Common myeloid progenitor, CD34-positive (primary cell): ENCODE results near the gene SEZ6.

Source experiments
- CTCF ChIA-PET: fragments of 350-600 bp; sonication (Branson Sonifier 250); formaldehyde crosslinking; loops from one replicate; lab custom pipeline; 2021; ENCODE audit warnings: antibody characterized with exemption; lab: Charles Lee
- POLR2A ChIA-PET: fragments of 350-600 bp; sonication (Branson Sonifier 250); formaldehyde crosslinking; loops from one replicate; lab custom pipeline; 2021; ENCODE audit warnings: antibody characterized with exemption; lab: Charles Lee
- DNase-seq, 3 donors: peaks; one replicate each; pipeline versions ENCODE4 v3.0.0 to v3.0.0-alpha.2; 2013
- H3K27ac ChIP-seq, 2 experiments: 1 replicate in 1 of 2; 2 replicates in 1 of 2; pipeline ENCODE4 v1.7.0; 2013; ENCODE audit warnings: inconsistent platforms in 2 of 2, low read length in 2 of 2, mild to moderate bottlenecking in 2 of 2, low read depth in 1 of 2, moderate library complexity in 1 of 2; ENCODE audit not compliant: severe bottlenecking in 2 of 2, insufficient read depth in 1 of 2, poor library complexity in 1 of 2
- H3K27me3 ChIP-seq, 5 experiments: replicated peaks in 2 of 5; 1 replicate in 3 of 5; 2 replicates in 2 of 5; pipeline versions ENCODE4 v1.6.1 to v1.7.0; 2013; ENCODE audit warnings: low read length in 4 of 5, mild to moderate bottlenecking in 2 of 5, moderate library complexity in 2 of 5, inconsistent platforms in 1 of 5; ENCODE audit not compliant: insufficient read depth in 5 of 5, control insufficient read depth in 4 of 5
- H3K36me3 ChIP-seq, 4 experiments: 1 replicate in 2 of 4; 2 replicates in 2 of 4; pipeline versions ENCODE4 v1.6.1 to v1.7.0; 2013; ENCODE audit warnings: low read length in 3 of 4, control low read depth in 1 of 4, mild to moderate bottlenecking in 1 of 4; ENCODE audit not compliant: control insufficient read depth in 4 of 4, insufficient read depth in 4 of 4
- H3K4me1 ChIP-seq, 4 experiments: 1 replicate in 3 of 4; 2 replicates in 1 of 4; pipeline versions ENCODE4 v1.6.1 to v1.7.1; 2013; ENCODE audit warnings: low read length in 3 of 4, mild to moderate bottlenecking in 3 of 4, control low read depth in 1 of 4, inconsistent platforms in 1 of 4, moderate library complexity in 1 of 4; ENCODE audit not compliant: control insufficient read depth in 4 of 4, insufficient read depth in 4 of 4; ENCODE audit errors: control extremely low read depth in 1 of 4
- H3K4me3 ChIP-seq, 7 experiments: 1 replicate in 4 of 7; 2 replicates in 3 of 7; pipeline versions ENCODE4 v1.5.1 to v1.7.0; 2013; ENCODE audit warnings: mild to moderate bottlenecking in 7 of 7, low read length in 6 of 7, moderate library complexity in 6 of 7, inconsistent platforms in 2 of 7, low read depth in 2 of 7, control low read depth in 1 of 7; ENCODE audit not compliant: insufficient read depth in 4 of 7, control insufficient read depth in 1 of 7; ENCODE audit errors: extremely low read depth in 1 of 7
- H3K9me3 ChIP-seq, 5 experiments: 1 replicate in 4 of 5; 2 replicates in 1 of 5; pipeline versions ENCODE4 v1.6.1 to v1.7.1; 2013; ENCODE audit warnings: low read length in 4 of 5, mild to moderate bottlenecking in 2 of 5, inconsistent platforms in 1 of 5, low read depth in 1 of 5, moderate library complexity in 1 of 5; ENCODE audit not compliant: control insufficient read depth in 4 of 5, insufficient read depth in 2 of 5; ENCODE audit errors: control extremely low read depth in 1 of 5
- WGBS: methylation state at CpG from one replicate; pipeline ENCODE4 v1.1.5; 2013; ENCODE audit not compliant: insufficient coverage; 5-methylcytosine and 5-hydroxymethylcytosine counted together

Gene SEZ6

GRCh38 chr17:28993645-28994426 is 12.0 kb downstream of the SEZ6 start:
- no peak overlapping the region for H3K27ac ChIP-seq
- DNase-seq, result no peak
- no peaks in the 10 kb centered on the region for H3K4me1 ChIP-seq
- H3K36me3 ChIP-seq, result no peaks in the 10 kb centered on the region
- POLR2A ChIA-PET, result no interaction called here
- CTCF ChIA-PET, result interaction anchor here (0.8 to 1.8 kb wide), 7 partner anchors 9 to 108 kb away, joined by 3 to 6 read pairs (median 3); no protein-coding TSS in a partner anchor
- WGBS, result 100% methylated on average over 7 of the region's 13 CpGs
- H3K9me3 ChIP-seq, result no peaks in the 10 kb centered on the region
- H3K4me3 ChIP-seq, result no peak overlapping the region
- peaks cover 0 to 21% (median 5%) of the 10 kb centered on the region in 5 experiments for H3K27me3 ChIP-seq

- no peak for DNase-seq
- Histone ChIP-seq H3K4me1 (no peaks in the 10 kb centered on the region), H3K4me3 (no peak overlapping the region), H3K27me3 (peaks cover 0 to 22% (median 8%) of the 10 kb centered on the region in 5 experiments), H3K27ac (no peak overlapping the region), H3K9me3 (no peaks in the 10 kb centered on the region), H3K36me3 (no peaks in the 10 kb centered on the region)
- POLR2A ChIA-PET, result no interaction called here
- CTCF ChIA-PET, result interaction anchor here (0.8 to 1.8 kb wide), 8 partner anchors 8 to 109 kb away, joined by 3 to 6 read pairs (median 4); no protein-coding TSS in a partner anchor
- 87% methylated on average over 5 of the region's 11 CpGs for WGBS
Measured at GRCh38 chr17:28992625-28993600, 12.9 kb downstream of the SEZ6 start.

- DNase-seq, result no peak
- no peak overlapping the region for H3K4me3 ChIP-seq
- peaks cover 0 to 18% (median 13%) of the 10 kb centered on the region in 5 experiments for H3K27me3 ChIP-seq
- H3K36me3 ChIP-seq, result no peaks in the 10 kb centered on the region
- no peaks in the 10 kb centered on the region for H3K9me3 ChIP-seq
- POLR2A ChIA-PET, result no interaction called here
- H3K4me1 ChIP-seq, result no peaks in the 10 kb centered on the region
- CTCF ChIA-PET, result interaction anchor here (1.2 to 1.4 kb wide), 2 partner anchors 25 to 27 kb away, joined by 3 to 4 read pairs; no protein-coding TSS in a partner anchor
- 90% methylated on average over 7 of the region's 7 CpGs for WGBS
- H3K27ac ChIP-seq, result no peak overlapping the region
Measured at GRCh38 chr17:28992185-28992584, 13.6 kb downstream of the SEZ6 start.

GRCh38 chr17:28991779-28992178 is 14.1 kb downstream of the SEZ6 start:
- 86% methylated on average over 8 of the region's 8 CpGs for WGBS
- H3K9me3 ChIP-seq, result no peaks in the 10 kb centered on the region
- ChIA-PET POLR2A (interaction anchor here (0.6 kb wide), 1 partner anchor 52 kb away, joined by 4 read pairs; no protein-coding TSS in a partner anchor), CTCF (interaction anchor here (1.2 kb wide), 1 partner anchor 26 kb away, joined by 4 read pairs; no protein-coding TSS in a partner anchor)
- peaks cover 0 to 19% (median 13%) of the 10 kb centered on the region in 5 experiments for H3K27me3 ChIP-seq
- H3K4me3 ChIP-seq, result no peak overlapping the region
- H3K27ac ChIP-seq, result no peak overlapping the region
- no peak for DNase-seq
- H3K4me1 ChIP-seq, result no peaks in the 10 kb centered on the region
- H3K36me3 ChIP-seq, result no peaks in the 10 kb centered on the region

DNA sequence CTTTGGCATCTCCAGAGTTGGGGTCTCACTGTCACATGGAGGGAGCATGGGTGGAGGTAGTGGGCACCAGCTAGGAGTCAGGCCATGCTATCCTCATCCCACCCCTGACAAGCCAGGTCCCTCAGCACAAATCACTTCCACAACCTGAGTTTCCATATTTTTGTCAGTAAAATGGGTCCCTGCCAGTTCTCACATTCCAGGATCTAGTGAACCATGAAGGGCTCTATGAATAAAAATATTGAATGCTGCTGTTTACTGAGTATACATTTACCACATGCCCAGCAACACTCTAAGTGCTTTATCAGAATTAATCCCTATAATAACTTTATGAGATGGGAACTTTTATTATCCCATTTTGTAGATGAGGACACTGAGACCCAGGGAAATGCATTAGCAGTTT is 16.8 kb downstream of the SEZ6 start:
- Histone ChIP-seq H3K27ac (no peak overlapping the region), H3K4me3 (no peak overlapping the region), H3K4me1 (peaks cover 0 to 3% (median 0%) of the 10 kb centered on the region in 4 experiments), H3K27me3 (peaks cover 0 to 30% (median 23%) of the 10 kb centered on the region in 5 experiments), H3K9me3 (no peaks in the 10 kb centered on the region), H3K36me3 (no peaks in the 10 kb centered on the region)
- POLR2A ChIA-PET, result no interaction called here
- DNase-seq, result no peak
- CTCF ChIA-PET, result interaction anchor here (1.2 kb wide), 1 partner anchor 15 kb away, joined by 3 read pairs; no protein-coding TSS in a partner anchor

GRCh38 chr17:28988475-28988874 is 17.4 kb downstream of the SEZ6 start:
- no peak overlapping the region for H3K27ac ChIP-seq
- CTCF ChIA-PET, result interaction anchor here (1.2 to 2.0 kb wide), 2 partner anchors 15 to 128 kb away, joined by 3 to 7 read pairs; no protein-coding TSS in a partner anchor
- H3K4me1 ChIP-seq, result peaks cover 0 to 6% (median 2%) of the 10 kb centered on the region in 4 experiments
- peaks cover 0 to 30% (median 23%) of the 10 kb centered on the region in 5 experiments for H3K27me3 ChIP-seq
- H3K4me3 ChIP-seq, result no peak overlapping the region
- POLR2A ChIA-PET, result no interaction called here
- no peak for DNase-seq
- H3K36me3 ChIP-seq, result no peaks in the 10 kb centered on the region
- no CpG with 5 or more reads among the region's 1 CpG for WGBS
- H3K9me3 ChIP-seq, result no peaks in the 10 kb centered on the region
